Esophagus squamous epithelium (tissue), 5 donors: Measurements from ENCODE around the gene HSF2BP. TPM values are rescaled to one million over a fixed set of nuclear protein-coding genes. Genes with fewer than 3 reads are reported as not detected.

Experiments used
- DNase-seq: peaks from one replicate; lab custom pipeline; 2025; lab: John Stamatoyannopoulos, UW
- H3K27ac ChIP-seq, 4 donors: fragments of 200-600 bp; sonication (generic); one replicate each; pipeline ENCODE4 v1.5.1; 2016 to 2019; ENCODE audit warnings: mild to moderate bottlenecking in 1 of 4
- H3K27me3 ChIP-seq, 4 donors: fragments of 200-600 bp; sonication (generic); 1 replicate in 3 of 4; 2 replicates in 1 of 4; pipeline versions ENCODE4 v1.5.1 to v1.6.0; 2017 to 2021; ENCODE audit warnings: antibody characterized with exemption in 1 of 4
- H3K36me3 ChIP-seq, 3 donors: fragments of 200-600 bp; sonication (generic); one replicate each; pipeline ENCODE4 v1.5.1; 2016 to 2019
- H3K4me1 ChIP-seq, 3 donors: fragments of 200-600 bp; sonication (generic); one replicate each; pipeline ENCODE4 v1.5.1; 2017 to 2019
- H3K4me3 ChIP-seq, 4 donors: fragments of 200-600 bp; sonication (generic); 1 replicate in 3 of 4; 2 replicates in 1 of 4; pipeline ENCODE4 v1.5.1; 2016 to 2019; ENCODE audit warnings: mild to moderate bottlenecking in 2 of 4, moderate library complexity in 1 of 4
- H3K9me3 ChIP-seq, 3 donors: fragments of 200-600 bp; sonication (generic); one replicate each; pipeline ENCODE4 v1.5.1; 2016 to 2019
- CTCF ChIP-seq, 6 experiments: fragments of 450-650 bp in 4 of 6; fragments of 200-600 bp in 2 of 6; sonication (generic) in 2 of 6; IDR thresholded peaks; one replicate each; pipeline ENCODE4 v1.5.1; 2016 to 2019; ENCODE audit warnings: antibody characterized with exemption in 6 of 6, mild to moderate bottlenecking in 4 of 6, moderate library complexity in 4 of 6
- POLR2A ChIP-seq, 4 donors: fragments of 450-650 bp; IDR thresholded peaks; one replicate each; pipeline ENCODE4 v1.6.1; 2017; ENCODE audit warnings: antibody characterized with exemption in 4 of 4, mild to moderate bottlenecking in 4 of 4, moderate library complexity in 3 of 4
- WGBS, 2 donors: methylation state at CpG; one replicate each; pipeline ENCODE4 v1.1.5; 2018; 5-methylcytosine and 5-hydroxymethylcytosine counted together
- intact Hi-C: fragments of 100-400 bp; cut with DNase I; formaldehyde crosslinking; loops from one replicate; pipeline ENCODE4 v1.15.0; 2022
- total RNA-seq, 4 donors: library from RNA; depleted of rRNA; stranded (reverse); fragments of >200 nt; gene quantifications; one replicate each; pipeline ENCODE4 v1.1.0, GENCODE V29; 2016
- donor health status: DM: yes; HTN: yes; CAD: no.

HSF2BP gene
- total RNA-seq, 4 donors from 2014 or later = 0.35 to 1.1 (median 0.76) TPM; not detected in 1

- H3K27me3 ChIP-seq = no peaks in the 10 kb centered on the region
- H3K4me3 ChIP-seq = no peak overlapping the region
- WGBS, 2 donors = 94% methylated on average over 12 of the region's 12 CpGs
- TF ChIP-seq CTCF (IDR thresholded peaks at IDR 0.05) (no peak), POLR2A (IDR thresholded peaks at IDR 0.05) (no peak)
- peaks cover 7 to 100% (median 30%) of the 10 kb centered on the region in 3 donors for H3K36me3 ChIP-seq
- H3K27ac ChIP-seq = no peak overlapping the region
- no peaks in the 10 kb centered on the region for H3K4me1 ChIP-seq
- no peaks in the 10 kb centered on the region for H3K9me3 ChIP-seq
- intact Hi-C loops = no loop called here
- DNase-seq = no peak
Observed at GRCh38 chr21:43679951-43680350, 20.7 kb upstream of the HSF2BP start.

- no peaks in the 10 kb centered on the region for H3K27me3 ChIP-seq
- no peak overlapping the region for H3K27ac ChIP-seq
- H3K36me3 ChIP-seq = peaks cover 7 to 100% (median 30%) of the 10 kb centered on the region in 3 donors
- H3K4me1 ChIP-seq = no peaks in the 10 kb centered on the region
- no peak for DNase-seq
- no peaks in the 10 kb centered on the region for H3K9me3 ChIP-seq
- no peak overlapping the region for H3K4me3 ChIP-seq
- no peak for TF ChIP-seq POLR2A (IDR thresholded peaks at IDR 0.05)
- TF ChIP-seq CTCF (IDR thresholded peaks at IDR 0.05) = no peak
- intact Hi-C loops = no loop called here
- 93 to 95% methylated on average over 15 of the region's 15 CpGs for WGBS, 2 donors
Observed at GRCh38 chr21:43676391-43676790, 17.1 kb upstream of the HSF2BP start.

GRCh38 chr21:43675871-43676270, 16.6 kb upstream of the HSF2BP start:
- 78 to 100% methylated on average over 2 to 3 of the region's 3 CpGs for WGBS, 2 donors
- Histone ChIP-seq H3K36me3 (peaks cover 6 to 100% (median 33%) of the 10 kb centered on the region in 3 donors), H3K4me3 (no peak overlapping the region), H3K9me3 (no peaks in the 10 kb centered on the region), H3K27ac (no peak overlapping the region), H3K27me3 (no peaks in the 10 kb centered on the region), H3K4me1 (no peaks in the 10 kb centered on the region)
- no peak for TF ChIP-seq POLR2A (IDR thresholded peaks at IDR 0.05)
- no peak for TF ChIP-seq CTCF (IDR thresholded peaks at IDR 0.05)
- no peak for DNase-seq
- intact Hi-C loops = no loop called here

GRCh38 chr21:43669828-43670605, 10.7 kb upstream of the HSF2BP start:
- no peak for DNase-seq
- WGBS, 2 donors = 78 to 86% methylated on average over 7 to 17 of the region's 20 CpGs
- Histone ChIP-seq H3K9me3 (no peaks in the 10 kb centered on the region), H3K27me3 (no peaks in the 10 kb centered on the region), H3K4me3 (no peak overlapping the region), H3K4me1 (peaks cover 0 to 30% (median 0%) of the 10 kb centered on the region in 3 donors), H3K36me3 (peaks cover 0 to 78% (median 21%) of the 10 kb centered on the region in 3 donors), H3K27ac (no peak overlapping the region)
- intact Hi-C loops = no loop called here
- no peak for TF ChIP-seq POLR2A (IDR thresholded peaks at IDR 0.05)
- no peak for TF ChIP-seq CTCF (IDR thresholded peaks at IDR 0.05)

GRCh38 chr21:43667191-43667904, 8.1 kb upstream of the HSF2BP start:
- no peak overlapping the region for H3K4me3 ChIP-seq
- no peak overlapping the region for H3K27ac ChIP-seq
- no peak for TF ChIP-seq POLR2A (IDR thresholded peaks at IDR 0.05)
- TF ChIP-seq CTCF (IDR thresholded peaks at IDR 0.05) = no peak
- H3K36me3 ChIP-seq = peaks cover 0 to 78% (median 15%) of the 10 kb centered on the region in 3 donors
- H3K9me3 ChIP-seq = no peaks in the 10 kb centered on the region
- intact Hi-C loops = no loop called here
- no peak for DNase-seq
- peaks cover 0 to 35% (median 0%) of the 10 kb centered on the region in 3 donors for H3K4me1 ChIP-seq
- WGBS, 2 donors = 62 to 78% methylated on average over 4 to 7 of the region's 7 CpGs
- H3K27me3 ChIP-seq = no peaks in the 10 kb centered on the region
